ENCODE data around the gene FASLG. TPM values are rescaled to one million over a fixed set of nuclear protein-coding genes. Genes with fewer than 3 reads are reported as not detected.

The FASLG gene
- total RNA-seq, 4 donors from 2014 or later, result 0.35 to 1.5 TPM; not detected in 2

DNA sequence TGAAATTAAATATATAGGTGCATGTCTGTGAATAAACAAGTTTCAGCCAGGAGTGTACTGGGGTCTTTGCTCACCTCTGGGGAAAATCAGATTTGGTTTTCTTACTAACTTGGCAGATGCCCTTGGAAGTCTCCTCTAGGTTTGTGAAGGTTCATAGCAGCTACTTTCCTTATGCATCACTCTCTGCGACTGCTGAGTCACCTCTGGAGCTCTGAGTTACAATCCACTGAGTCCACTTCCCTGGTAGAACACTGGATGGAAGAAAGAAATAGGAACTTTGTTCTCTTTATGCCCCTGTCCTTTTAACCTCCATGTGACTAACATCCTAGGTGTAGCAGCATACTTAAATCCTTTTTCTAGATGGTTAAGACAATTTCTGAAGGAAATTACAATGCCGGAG is 4.4 kb upstream of the FASLG start:
- DNase-seq, result no peak
- Histone ChIP-seq H3K4me1 (no peaks in the 10 kb centered on the region), H3K27ac (no peak overlapping the region), H3K4me3 (no peak overlapping the region), H3K36me3 (no peaks in the 10 kb centered on the region), H3K27me3 (no peaks in the 10 kb centered on the region), H3K9me3 (no peaks in the 10 kb centered on the region)
- TF ChIP-seq CTCF (IDR thresholded peaks at IDR 0.05), result no peak
- TF ChIP-seq POLR2A (IDR thresholded peaks at IDR 0.05), result no peak

GRCh38 chr1:172656576-172656975 is 2.3 kb upstream of the FASLG start:
- Histone ChIP-seq H3K27me3 (no peaks in the 10 kb centered on the region), H3K36me3 (no peaks in the 10 kb centered on the region), H3K27ac (no peak overlapping the region), H3K4me3 (no peak overlapping the region), H3K9me3 (no peaks in the 10 kb centered on the region), H3K4me1 (no peaks in the 10 kb centered on the region)
- TF ChIP-seq POLR2A (IDR thresholded peaks at IDR 0.05) (no peak), CTCF (IDR thresholded peaks at IDR 0.05) (no peak)
- DNase-seq, result no peak

- TF ChIP-seq CTCF (IDR thresholded peaks at IDR 0.05) (no peak), POLR2A (IDR thresholded peaks at IDR 0.05) (no peak)
- DNase-seq, result no peak
- Histone ChIP-seq H3K27ac (no peak overlapping the region), H3K4me3 (no peak overlapping the region), H3K9me3 (no peaks in the 10 kb centered on the region), H3K4me1 (no peaks in the 10 kb centered on the region), H3K27me3 (no peaks in the 10 kb centered on the region), H3K36me3 (no peaks in the 10 kb centered on the region)
Observed at GRCh38 chr1:172657586-172657985, 1.3 kb upstream of the FASLG start.

DNA sequence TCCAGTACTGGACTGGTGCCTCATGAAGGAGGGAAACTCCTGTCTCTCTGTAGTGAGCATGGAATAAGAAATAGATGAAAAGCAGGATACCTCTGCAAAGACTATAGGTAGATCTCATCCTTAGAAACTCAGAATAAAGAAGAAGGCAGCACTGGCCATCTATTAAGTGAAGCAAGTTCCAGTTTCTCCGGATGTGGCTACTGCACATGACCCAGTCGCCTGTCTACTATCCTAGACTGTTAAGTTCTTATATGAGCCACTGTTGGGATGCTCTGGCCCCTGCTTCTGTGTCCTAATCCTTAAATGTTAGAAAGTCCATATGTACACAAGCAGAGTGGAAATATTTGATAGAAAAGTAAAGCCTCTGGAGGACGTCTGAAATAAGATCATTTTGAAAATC is 2.2 kb downstream of the FASLG start:
- Histone ChIP-seq H3K36me3 (no peaks in the 10 kb centered on the region), H3K4me3 (peak overlapping the region in 2 of 4 donors; percentile 5 to 33), H3K4me1 (no peaks in the 10 kb centered on the region), H3K27ac (peak overlapping the region in 1 of 4 donors; percentile 55), H3K9me3 (no peaks in the 10 kb centered on the region), H3K27me3 (no peaks in the 10 kb centered on the region)
- TF ChIP-seq CTCF (IDR thresholded peaks at IDR 0.05), result no peak
- no peak for TF ChIP-seq POLR2A (IDR thresholded peaks at IDR 0.05)
- DNase-seq, result no peak

DNA sequence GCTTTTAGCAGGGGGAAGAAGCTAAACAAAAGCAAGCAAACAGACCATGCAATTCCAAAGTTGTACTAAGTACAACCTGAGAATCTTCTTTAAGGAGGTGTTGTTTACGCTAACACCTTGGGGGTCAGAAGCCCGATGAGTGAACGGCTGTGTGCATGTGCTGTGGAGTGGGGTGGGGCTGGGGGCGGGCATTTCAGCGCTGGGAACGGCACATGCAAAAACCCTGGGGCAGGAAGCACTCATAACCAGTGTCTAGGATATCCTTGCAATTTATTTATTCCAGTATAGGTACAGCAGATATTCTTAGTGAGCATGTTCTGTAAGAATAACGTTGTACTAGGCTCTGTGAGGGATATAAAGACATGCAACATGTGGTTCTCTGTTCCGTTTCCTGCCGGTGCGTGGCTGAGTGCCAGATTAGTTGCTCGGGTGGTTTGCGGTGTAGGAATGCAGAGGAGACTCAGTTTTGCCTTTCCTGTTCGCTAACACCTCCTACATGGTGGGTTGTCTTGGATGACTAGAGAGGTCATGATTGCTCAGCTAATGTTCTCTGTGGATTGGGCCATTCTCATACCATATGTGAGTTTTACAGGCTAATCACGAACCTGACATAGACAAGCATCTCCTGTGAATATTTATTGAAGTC is 3.7 kb downstream of the FASLG start:
- no peak for TF ChIP-seq POLR2A (IDR thresholded peaks at IDR 0.05)
- no peak for TF ChIP-seq CTCF (IDR thresholded peaks at IDR 0.05)
- Histone ChIP-seq H3K4me3 (peak overlapping the region in 3 of 4 donors; percentile 2 to 21 (median 19)), H3K4me1 (no peaks in the 10 kb centered on the region)

More for the DNA sequence above, 3.7 kb downstream of the FASLG start:
- peak; percentile 60 to 90 (median 72) for DNase-seq
- Histone ChIP-seq H3K27me3 (no peaks in the 10 kb centered on the region), H3K27ac (peak overlapping the region in 2 of 4 donors; percentile 30 to 46), H3K9me3 (no peaks in the 10 kb centered on the region), H3K36me3 (no peaks in the 10 kb centered on the region)
